ENCODE results near the gene ARHGEF39. TPM values are rescaled to one million over a fixed set of nuclear protein-coding genes. Genes with fewer than 3 reads are reported as not detected.

Gene ARHGEF39
- total and polyA plus RNA-seq, 4 experiments from 2014 or later: 1.0 to 1.1 TPM; not detected in 2

GRCh38 chr9:35702696-35703095 lies 37.7 kb upstream of the ARHGEF39 start:
- Histone ChIP-seq H3K4me3 (ENCODE audit: low read length in 2 of 2) (no peak overlapping the region), H3K27ac (ENCODE audit: low read depth, low read length) (no peak overlapping the region), H3K9me3 (ENCODE audit: control insufficient read depth in 1 of 2, low read length in 2 of 2) (no peaks in the 10 kb centered on the region), H3K36me3 (ENCODE audit: insufficient read depth, low read length) (peaks cover 97% of the 10 kb centered on the region), H3K27me3 (ENCODE audit: insufficient read depth, low read length) (no peaks in the 10 kb centered on the region), H3K4me1 (ENCODE audit: insufficient read depth, low read length) (no peaks in the 10 kb centered on the region)
- Mint-ChIP-seq H3K27me3 (no peaks in the 10 kb centered on the region), H3K36me3 (peaks cover 50 to 53% of the 10 kb centered on the region in 2 donors), H3K27ac (peak overlapping the region in 1 of 7 donors; percentile 88), H3K9me3 (no peaks in the 10 kb centered on the region), H3K4me3 (no peak overlapping the region), H3K4me1 (peaks cover 0 to 6% (median under 1%) of the 10 kb centered on the region in 4 donors)
- ChIA-PET POLR2A (ENCODE audit: partially characterized antibody) (interaction anchor here (3.1 kb wide), 1 partner anchor 29 kb away, joined by 9 read pairs; the partner anchor contains the start of genes CREB3 and TLN1), CTCF (ENCODE audit: partially characterized antibody) (interaction anchor here (0.6 to 16.3 kb wide), 2 partner anchors 42 to 99 kb away, joined by 3 to 339 read pairs; partner anchors contain the start of genes ARHGEF39, CCDC107 and RMRP)
- DNase-seq: no peak
- intact Hi-C loops (cut with micrococcal nuclease): no loop called here

- H3K27me3 ChIP-seq (ENCODE audit: insufficient read depth, low read length): no peaks in the 10 kb centered on the region
- H3K4me1 ChIP-seq (ENCODE audit: insufficient read depth, low read length): peaks cover 9% of the 10 kb centered on the region
- H3K36me3 ChIP-seq (ENCODE audit: insufficient read depth, low read length): peaks cover 89% of the 10 kb centered on the region
- no peak for DNase-seq
- Mint-ChIP-seq H3K4me3 (no peak overlapping the region), H3K4me1 (peaks cover 5 to 10% (median 8%) of the 10 kb centered on the region in 4 donors), H3K36me3 (peaks cover 33 to 45% of the 10 kb centered on the region in 2 donors), H3K9me3 (no peaks in the 10 kb centered on the region), H3K27me3 (no peaks in the 10 kb centered on the region), H3K27ac (no peak overlapping the region)
- no peak overlapping the region for H3K27ac ChIP-seq (ENCODE audit: low read depth, low read length)
- H3K4me3 ChIP-seq (ENCODE audit: low read length in 2 of 2): no peak overlapping the region
- CTCF ChIA-PET (ENCODE audit: partially characterized antibody): interaction anchor here (1.0 to 16.3 kb wide), 7 partner anchors 9 to 96 kb away, joined by 3 to 339 read pairs (median 5); partner anchors contain the start of genes ARHGEF39, CCDC107, CREB3 and RMRP
- POLR2A ChIA-PET (ENCODE audit: partially characterized antibody): no interaction called here
- intact Hi-C loops (cut with micrococcal nuclease): no loop called here
- no peaks in the 10 kb centered on the region for H3K9me3 ChIP-seq (ENCODE audit: control insufficient read depth in 1 of 2, low read length in 2 of 2)
These were observed 35.9 kb upstream of the ARHGEF39 start for GRCh38 chr9:35700942-35701341.

GRCh38 chr9:35700031-35700430 lies 35.0 kb upstream of the ARHGEF39 start:
- H3K36me3 ChIP-seq (ENCODE audit: insufficient read depth, low read length): peaks cover 80% of the 10 kb centered on the region
- peaks cover 25 to 38% of the 10 kb centered on the region in 2 donors for H3K36me3 Mint-ChIP-seq
- intact Hi-C loops (cut with micrococcal nuclease): no loop called here
- ChIA-PET POLR2A (ENCODE audit: partially characterized antibody) (interaction anchor here (1.0 kb wide), 1 partner anchor 53 kb away, joined by 3 read pairs; no protein-coding TSS in a partner anchor), CTCF (ENCODE audit: partially characterized antibody) (interaction anchor here (1.9 to 16.3 kb wide), 5 partner anchors 8 to 95 kb away, joined by 5 to 339 read pairs (median 45); partner anchors contain the start of genes ARHGEF39, CCDC107, RMRP and SIT1)
- no peaks in the 10 kb centered on the region for H3K27me3 Mint-ChIP-seq
- H3K9me3 Mint-ChIP-seq: no peaks in the 10 kb centered on the region
- H3K4me3 ChIP-seq (ENCODE audit: low read length in 2 of 2): no peak overlapping the region
- no peak overlapping the region for H3K4me3 Mint-ChIP-seq
- H3K4me1 ChIP-seq (ENCODE audit: insufficient read depth, low read length): peaks cover 9% of the 10 kb centered on the region
- H3K27ac Mint-ChIP-seq: no peak overlapping the region
- no peak for DNase-seq
- H3K27ac ChIP-seq (ENCODE audit: low read depth, low read length): no peak overlapping the region
- H3K4me1 Mint-ChIP-seq: peaks cover 5 to 10% (median 8%) of the 10 kb centered on the region in 4 donors
- no peaks in the 10 kb centered on the region for H3K27me3 ChIP-seq (ENCODE audit: insufficient read depth, low read length)
- H3K9me3 ChIP-seq (ENCODE audit: control insufficient read depth in 1 of 2, low read length in 2 of 2): no peaks in the 10 kb centered on the region

GRCh38 chr9:35698231-35698630 lies 33.2 kb upstream of the ARHGEF39 start:
- Histone ChIP-seq H3K4me3 (ENCODE audit: low read length in 2 of 2) (no peak overlapping the region), H3K36me3 (ENCODE audit: insufficient read depth, low read length) (peaks cover 62% of the 10 kb centered on the region), H3K27ac (ENCODE audit: low read depth, low read length) (no peak overlapping the region), H3K4me1 (ENCODE audit: insufficient read depth, low read length) (peaks cover 9% of the 10 kb centered on the region), H3K9me3 (ENCODE audit: control insufficient read depth in 1 of 2, low read length in 2 of 2) (no peaks in the 10 kb centered on the region), H3K27me3 (ENCODE audit: insufficient read depth, low read length) (no peaks in the 10 kb centered on the region)
- no peaks in the 10 kb centered on the region for H3K27me3 Mint-ChIP-seq
- ChIA-PET POLR2A (ENCODE audit: partially characterized antibody) (interaction anchor here (3.4 to 12.0 kb wide), 4 partner anchors 11 to 50 kb away, joined by 13 to 160 read pairs (median 96); partner anchors contain the start of genes ARHGEF39, CCDC107, CREB3 and RMRP), CTCF (ENCODE audit: partially characterized antibody) (interaction anchor here (1.8 to 16.3 kb wide), 14 partner anchors 10 to 94 kb away, joined by 5 to 339 read pairs (median 35); partner anchors contain the start of genes ARHGEF39, CCDC107, CREB3 and MSMP)
- H3K36me3 Mint-ChIP-seq: peaks cover 7 to 25% of the 10 kb centered on the region in 2 donors
- intact Hi-C loops (cut with micrococcal nuclease): no loop called here
- H3K4me1 Mint-ChIP-seq: peaks cover 4 to 10% (median 8%) of the 10 kb centered on the region in 4 donors
- no peak overlapping the region for H3K4me3 Mint-ChIP-seq
- H3K27ac Mint-ChIP-seq: no peak overlapping the region
- DNase-seq: no peak
- H3K9me3 Mint-ChIP-seq: no peaks in the 10 kb centered on the region

GRCh38 chr9:35697486-35697885 lies 32.5 kb upstream of the ARHGEF39 start:
- H3K4me1 Mint-ChIP-seq: peaks cover 4 to 10% (median 8%) of the 10 kb centered on the region in 4 donors
- H3K4me3 Mint-ChIP-seq: no peak overlapping the region
- Histone ChIP-seq H3K9me3 (ENCODE audit: control insufficient read depth in 1 of 2, low read length in 2 of 2) (no peaks in the 10 kb centered on the region), H3K27me3 (ENCODE audit: insufficient read depth, low read length) (no peaks in the 10 kb centered on the region), H3K4me1 (ENCODE audit: insufficient read depth, low read length) (peaks cover 9% of the 10 kb centered on the region), H3K36me3 (ENCODE audit: insufficient read depth, low read length) (peaks cover 55% of the 10 kb centered on the region), H3K4me3 (ENCODE audit: low read length in 2 of 2) (no peak overlapping the region), H3K27ac (ENCODE audit: low read depth, low read length) (no peak overlapping the region)
- no peak for DNase-seq
- ChIA-PET CTCF (ENCODE audit: partially characterized antibody) (interaction anchor here (0.5 to 16.3 kb wide), 24 partner anchors 9 to 109 kb away, joined by 3 to 339 read pairs (median 20); partner anchors contain the start of genes ARHGEF39, CCDC107, CREB3 and GBA2), POLR2A (ENCODE audit: partially characterized antibody) (interaction anchor here (1.1 to 12.0 kb wide), 7 partner anchors 10 to 210 kb away, joined by 3 to 160 read pairs (median 13); partner anchors contain the start of genes ARHGEF39, CCDC107, CREB3 and RMRP)
- H3K27me3 Mint-ChIP-seq: no peaks in the 10 kb centered on the region
- intact Hi-C loops (cut with micrococcal nuclease): loop anchor here (2.0 kb wide), 2 partner anchors 31 to 81 kb away; no protein-coding TSS in a partner anchor
- peak overlapping the region in 2 of 7 donors; percentile 35 to 53 for H3K27ac Mint-ChIP-seq
- H3K9me3 Mint-ChIP-seq: no peaks in the 10 kb centered on the region
- H3K36me3 Mint-ChIP-seq: peaks cover 0 to 19% of the 10 kb centered on the region in 2 donors

GRCh38 chr9:35696520-35697215 lies 31.7 kb upstream of the ARHGEF39 start:
- Mint-ChIP-seq H3K4me1 (peaks cover 7 to 15% (median 12%) of the 10 kb centered on the region in 4 donors), H3K27ac (peak overlapping the region; percentile 35 to 89 (median 79)), H3K4me3 (no peak overlapping the region), H3K36me3 (peaks cover 0 to 19% of the 10 kb centered on the region in 2 donors), H3K9me3 (no peaks in the 10 kb centered on the region), H3K27me3 (no peaks in the 10 kb centered on the region)
- intact Hi-C loops (cut with micrococcal nuclease): loop anchor here (1.0 to 2.0 kb wide), 5 partner anchors 32 to 92 kb away; partner anchors contain the start of genes CCDC107 and RMRP
- H3K9me3 ChIP-seq (ENCODE audit: control insufficient read depth in 1 of 2, low read length in 2 of 2): no peaks in the 10 kb centered on the region
- no peaks in the 10 kb centered on the region for H3K27me3 ChIP-seq (ENCODE audit: insufficient read depth, low read length)
- peaks cover 49% of the 10 kb centered on the region for H3K36me3 ChIP-seq (ENCODE audit: insufficient read depth, low read length)
- H3K27ac ChIP-seq (ENCODE audit: low read depth, low read length): no peak overlapping the region
- peak in 4 of 5 donors; percentile 42 to 61 (median 52) for DNase-seq
- ChIA-PET CTCF (ENCODE audit: partially characterized antibody) (interaction anchor here (0.5 to 16.3 kb wide), 42 partner anchors 9 to 216 kb away, joined by 3 to 339 read pairs (median 8); partner anchors contain the start of genes ARHGEF39, CA9, CCDC107 and CREB3), POLR2A (ENCODE audit: partially characterized antibody) (interaction anchor here (0.8 to 12.0 kb wide), 14 partner anchors 9 to 210 kb away, joined by 3 to 160 read pairs (median 5); partner anchors contain the start of genes ARHGEF39, CCDC107, CD72 and CREB3)
- peaks cover 9% of the 10 kb centered on the region for H3K4me1 ChIP-seq (ENCODE audit: insufficient read depth, low read length)
- no peak overlapping the region for H3K4me3 ChIP-seq (ENCODE audit: low read length in 2 of 2)

Measured in CD4-positive, alpha-beta memory T cell (primary cell).